Sigmoid colon (tissue), 4 donors: ENCODE data around the gene PRPH.

ENCODE experiments used
- POLR2A ChIP-seq, 2 donors: fragments of 450-650 bp; IDR thresholded peaks; one replicate each; pipeline ENCODE4 v1.6.1; 2016; ENCODE audit warnings: antibody characterized with exemption in 2 of 2, mild to moderate bottlenecking in 2 of 2, moderate library complexity in 2 of 2
- POLR2AphosphoS5 ChIP-seq, 4 donors: sonication (generic); formaldehyde crosslinking; IDR thresholded peaks; one replicate each; pipeline ENCODE4 v1.6.1; 2017; ENCODE audit warnings: antibody characterized with exemption in 4 of 4

DNA sequence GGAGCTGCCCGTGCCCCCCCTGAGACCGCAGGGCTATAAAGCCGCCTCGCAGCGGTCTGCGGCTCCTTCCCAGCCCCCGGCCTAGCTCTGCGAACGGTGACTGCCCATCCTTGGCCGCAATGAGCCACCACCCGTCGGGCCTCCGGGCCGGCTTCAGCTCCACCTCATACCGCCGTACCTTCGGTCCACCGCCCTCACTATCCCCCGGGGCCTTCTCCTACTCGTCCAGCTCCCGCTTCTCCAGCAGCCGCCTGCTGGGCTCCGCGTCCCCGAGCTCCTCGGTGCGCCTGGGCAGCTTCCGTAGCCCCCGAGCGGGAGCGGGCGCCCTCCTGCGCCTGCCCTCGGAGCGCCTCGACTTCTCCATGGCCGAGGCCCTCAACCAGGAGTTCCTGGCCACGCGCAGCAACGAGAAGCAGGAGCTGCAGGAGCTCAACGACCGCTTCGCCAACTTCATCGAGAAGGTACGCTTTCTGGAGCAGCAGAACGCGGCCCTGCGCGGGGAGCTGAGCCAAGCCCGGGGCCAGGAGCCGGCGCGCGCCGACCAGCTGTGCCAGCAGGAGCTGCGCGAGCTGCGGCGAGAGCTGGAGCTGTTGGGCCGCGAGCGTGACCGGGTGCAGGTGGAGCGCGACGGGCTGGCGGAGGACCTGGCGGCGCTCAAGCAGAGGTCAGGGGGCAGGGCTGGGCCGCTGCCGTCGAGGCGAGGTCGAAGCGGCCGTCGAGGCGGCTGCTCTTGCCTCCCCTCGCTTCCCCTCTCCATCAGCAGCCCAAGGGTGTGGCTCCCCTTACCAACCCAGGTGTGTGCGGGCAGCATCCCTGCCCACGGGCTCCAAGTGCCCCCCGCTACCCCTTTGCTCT is at the start of gene PRPH:
- TF ChIP-seq POLR2A (IDR thresholded peaks at IDR 0.05), result no peak
- TF ChIP-seq POLR2AphosphoS5 (IDR thresholded peaks at IDR 0.05), result no peak
